Measurements from ENCODE around the gene GAL. TPM values are rescaled to one million over a fixed set of nuclear protein-coding genes. Genes with fewer than 3 reads are reported as not detected.

Gene GAL
- total RNA-seq, 4 donors from 2014 or later = not detected

GRCh38 chr11:68661014-68661413, 23.3 kb upstream of the GAL start:
- no peak overlapping the region for H3K4me3 ChIP-seq
- DNase-seq (no peak), ATAC-seq (no peak)
- intact Hi-C loops (cut with DNase I; ENCODE audit: low total_unique reads) (no loop called here), in situ Hi-C loops (cut with MboI; ENCODE audit: low sequenced_read_pairs in 4 of 4) (no loop called here)
- no peaks in the 10 kb centered on the region for H3K9me3 ChIP-seq
- H3K36me3 ChIP-seq = no peaks in the 10 kb centered on the region
- peaks cover 4% of the 10 kb centered on the region in 2 donors for H3K4me1 ChIP-seq
- H3K27ac ChIP-seq = no peak overlapping the region
- TF ChIP-seq POLR2A (IDR thresholded peaks at IDR 0.05) (no peak), CTCF (IDR thresholded peaks at IDR 0.05 in 4 of 5, conservative IDR thresholded peaks at IDR 0.05 in 1 of 5) (no peak)
- peaks cover 4 to 22% (median 11%) of the 10 kb centered on the region in 3 donors for H3K27me3 ChIP-seq

GRCh38 chr11:68661697-68662603, 22.4 kb upstream of the GAL start:
- Histone ChIP-seq H3K27me3 (peaks cover 9 to 27% (median 11%) of the 10 kb centered on the region in 3 donors), H3K4me3 (no peak overlapping the region), H3K36me3 (no peaks in the 10 kb centered on the region), H3K27ac (no peak overlapping the region), H3K9me3 (no peaks in the 10 kb centered on the region), H3K4me1 (peaks cover 4% of the 10 kb centered on the region in 2 donors)
- intact Hi-C loops (cut with DNase I; ENCODE audit: low total_unique reads) (no loop called here), in situ Hi-C loops (cut with MboI; ENCODE audit: low sequenced_read_pairs in 4 of 4) (no loop called here)
- TF ChIP-seq POLR2A (IDR thresholded peaks at IDR 0.05) (no peak), CTCF (IDR thresholded peaks at IDR 0.05 in 4 of 5, conservative IDR thresholded peaks at IDR 0.05 in 1 of 5) (no peak)
- DNase-seq (no peak), ATAC-seq (no peak)

GRCh38 chr11:68663482-68664010, 20.8 kb upstream of the GAL start:
- H3K9me3 ChIP-seq = no peaks in the 10 kb centered on the region
- H3K36me3 ChIP-seq = no peaks in the 10 kb centered on the region
- H3K4me3 ChIP-seq = no peak overlapping the region
- intact Hi-C loops (cut with DNase I; ENCODE audit: low total_unique reads) (no loop called here), in situ Hi-C loops (cut with MboI; ENCODE audit: low sequenced_read_pairs in 4 of 4) (no loop called here)
- ATAC-seq (no peak), DNase-seq (no peak)
- peaks cover 4% of the 10 kb centered on the region in 2 donors for H3K4me1 ChIP-seq
- H3K27me3 ChIP-seq = peaks cover 9 to 27% (median 11%) of the 10 kb centered on the region in 3 donors
- TF ChIP-seq CTCF (IDR thresholded peaks at IDR 0.05 in 4 of 5, conservative IDR thresholded peaks at IDR 0.05 in 1 of 5) = no peak
- TF ChIP-seq POLR2A (IDR thresholded peaks at IDR 0.05) = no peak
- no peak overlapping the region for H3K27ac ChIP-seq

- Histone ChIP-seq H3K9me3 (no peaks in the 10 kb centered on the region), H3K4me3 (no peak overlapping the region), H3K36me3 (no peaks in the 10 kb centered on the region), H3K4me1 (peaks cover 4% of the 10 kb centered on the region in 2 donors), H3K27ac (no peak overlapping the region), H3K27me3 (peaks cover 9 to 27% (median 11%) of the 10 kb centered on the region in 3 donors)
- intact Hi-C loops (cut with DNase I; ENCODE audit: low total_unique reads) = no loop called here
- ATAC-seq = no peak
- TF ChIP-seq CTCF (IDR thresholded peaks at IDR 0.05 in 4 of 5, conservative IDR thresholded peaks at IDR 0.05 in 1 of 5) (no peak), POLR2A (IDR thresholded peaks at IDR 0.05) (no peak)
- in situ Hi-C loops (cut with MboI; ENCODE audit: low sequenced_read_pairs in 4 of 4) = no loop called here
- DNase-seq = no peak
Measured at GRCh38 chr11:68664141-68664540, 20.2 kb upstream of the GAL start.
